Fibroblast of pulmonary artery (primary cell): ENCODE measurements around the gene CAMTA2.

Experiments used
- DNase-seq: peaks from one replicate; pipeline ENCODE4 v3.0.0-alpha.2; 2010; ENCODE audit warnings: low read depth
- H3K4me3 ChIP-seq: replicated peaks from 2 replicates; pipeline ENCODE4 v1.5.1; 2011; ENCODE audit warnings: low read depth, mild to moderate bottlenecking, control low read depth, low read length, moderate library complexity
- CTCF ChIP-seq: IDR thresholded peaks from 2 replicates; pipeline ENCODE4 v1.5.1; 2011; ENCODE audit warnings: mild to moderate bottlenecking, control low read depth, low read length, inconsistent platforms; ENCODE audit errors: missing control alignments

Gene CAMTA2

DNA sequence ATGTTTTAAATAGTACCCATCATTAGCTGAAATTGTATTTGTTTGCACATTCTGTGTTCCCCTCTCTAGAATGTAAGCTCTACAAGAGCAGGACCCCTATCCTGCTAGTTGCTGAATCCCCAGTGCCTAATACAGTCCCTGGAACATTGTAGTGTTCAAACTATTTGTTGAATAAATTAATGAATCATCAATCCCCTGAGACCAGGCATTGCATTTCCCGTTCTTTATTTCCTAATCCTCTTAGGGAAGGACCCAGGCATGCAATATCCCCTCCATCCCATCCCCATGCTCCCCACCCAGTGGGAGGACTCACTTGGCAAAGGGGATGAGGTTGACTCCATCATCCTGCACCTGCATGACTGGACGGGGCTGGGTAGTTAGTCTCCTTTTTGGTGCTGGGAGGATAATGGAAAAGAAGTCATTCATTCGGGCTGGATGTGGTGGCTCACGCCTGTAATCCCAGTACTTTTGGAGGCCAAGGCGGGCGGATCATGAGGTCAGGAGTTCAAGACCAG, 6.7 kb upstream of the CAMTA2 start:
- H3K4me3 ChIP-seq: no peak overlapping the region
- TF ChIP-seq CTCF: no peak
- no peak for DNase-seq

DNA sequence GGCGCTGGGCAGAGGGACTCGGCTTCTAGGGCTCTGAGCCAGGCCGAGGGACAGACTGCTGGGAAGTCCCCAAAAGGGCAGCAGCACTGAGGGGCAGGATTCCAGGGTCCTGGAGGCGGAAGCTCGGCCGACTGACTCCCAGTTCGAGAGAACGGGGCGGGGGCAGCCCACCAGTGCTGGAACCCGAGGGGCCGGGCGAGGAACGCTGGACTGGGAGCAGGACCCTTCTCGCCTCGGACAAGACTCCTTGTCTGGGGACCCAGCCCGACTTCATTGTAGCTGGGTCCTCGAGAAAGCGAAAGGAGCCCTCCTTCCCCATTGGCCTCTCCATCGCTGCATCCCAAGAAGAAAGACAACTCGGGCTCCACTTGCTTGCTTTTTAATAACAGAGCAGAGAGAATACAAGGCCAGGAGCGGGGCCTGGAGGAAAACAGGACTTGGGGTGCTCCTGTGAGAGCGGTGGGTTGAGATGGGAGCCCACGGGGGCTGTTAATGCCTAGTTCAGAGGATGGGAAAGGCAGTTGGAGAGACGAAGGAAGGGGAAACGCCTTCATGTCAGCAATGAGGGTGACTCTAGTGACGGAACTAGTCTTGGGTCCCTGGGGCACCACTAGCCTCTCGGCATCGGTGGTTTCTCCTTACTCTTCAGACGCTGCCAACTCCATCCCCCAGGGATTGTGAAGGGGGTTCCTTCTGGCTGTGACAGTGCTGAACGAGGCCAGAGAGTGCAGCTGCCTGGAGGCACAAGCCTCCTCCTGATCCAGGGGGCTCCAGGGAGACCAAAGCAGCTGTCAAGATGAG, 492 bp upstream of the CAMTA2 start:
- no peak for DNase-seq
- peak overlapping the region; percentile 81 for H3K4me3 ChIP-seq
- TF ChIP-seq CTCF: no peak

GRCh38 chr17:4986403-4986802, 1.1 kb downstream of the CAMTA2 start:
- no peak for DNase-seq
- H3K4me3 ChIP-seq: peak overlapping the region; percentile 81
- no peak for TF ChIP-seq CTCF

- TF ChIP-seq CTCF: no peak
- no peak for DNase-seq
- H3K4me3 ChIP-seq: no peak overlapping the region
Measured at GRCh38 chr17:4982305-4982704, 5.2 kb downstream of the CAMTA2 start.

- DNase-seq: peak; percentile 71
- peak; percentile 78 for TF ChIP-seq CTCF
- no peak overlapping the region for H3K4me3 ChIP-seq
Measured at GRCh38 chr17:4980644-4981216, 6.7 kb downstream of the CAMTA2 start.

DNA sequence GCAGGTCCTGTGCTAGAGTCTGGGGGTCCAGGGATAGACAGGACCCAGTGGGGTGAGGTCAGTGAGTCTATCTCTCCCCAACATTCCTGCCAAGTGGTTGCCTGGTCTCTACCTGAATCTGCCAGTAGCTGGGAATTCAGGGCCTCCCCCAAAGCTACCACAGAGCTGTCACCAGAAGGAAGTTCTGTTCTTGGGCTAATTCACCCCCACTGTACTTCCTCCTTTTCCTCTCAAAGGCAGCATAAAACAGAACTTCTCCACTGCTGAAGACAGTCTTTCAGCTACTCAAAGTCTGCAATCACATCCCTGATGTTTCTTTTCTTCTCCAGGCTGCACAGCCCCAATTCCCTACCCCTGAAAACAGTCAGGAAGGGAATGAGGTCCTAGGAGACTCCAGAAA, 8.7 kb downstream of the CAMTA2 start:
- no peak for TF ChIP-seq CTCF
- DNase-seq: no peak
- H3K4me3 ChIP-seq: no peak overlapping the region
